HepG2 (cell line): ENCODE results near the gene ACER3. TPM values are rescaled to one million over a fixed set of nuclear protein-coding genes. Genes with fewer than 3 reads are reported as not detected.

Source experiments
- GABPB1 ChIP-seq: IDR thresholded peaks from 2 replicates; pipeline ENCODE4 v1.6.1; 2016; ENCODE audit warnings: mild to moderate bottlenecking, missing genetic modification reagents, moderate library complexity, missing compliant biosample characterization
- HMGXB4 ChIP-seq, 2 experiments: sonication (generic) in 1 of 2; formaldehyde crosslinking in 1 of 2; IDR thresholded peaks; 2 replicates each; pipeline versions ENCODE4 v1.4.0 to v1.6.1; 2018 to 2020; ENCODE audit warnings: missing genetic modification reagents in 2 of 2, borderline replicate concordance in 1 of 2, low read depth in 1 of 2, mild to moderate bottlenecking in 1 of 2, missing biosample characterization in 1 of 2
- MAZ ChIP-seq, 2 experiments: sonication (generic) in 1 of 2; formaldehyde crosslinking in 1 of 2; IDR thresholded peaks; 2 replicates each; pipeline versions ENCODE4 v1.5.0 to v1.6.1; 2012 to 2020; ENCODE audit warnings: low read depth in 2 of 2, mild to moderate bottlenecking in 2 of 2, borderline replicate concordance in 1 of 2, improper control_type of control experiment in 1 of 2, low read length in 1 of 2, missing genetic modification reagents in 1 of 2, moderate library complexity in 1 of 2
- NCOA2 ChIP-seq: sonication (generic); formaldehyde crosslinking; IDR thresholded peaks from 2 replicates; pipeline ENCODE4 v1.8.0; 2022; ENCODE audit warnings: inconsistent platforms
- REL ChIP-seq: sonication (generic); formaldehyde crosslinking; conservative IDR thresholded peaks from 2 replicates; pipeline ENCODE4 v1.8.0; 2022; ENCODE audit warnings: mild to moderate bottlenecking, missing genetic modification reagents, moderate library complexity
- YEATS4 ChIP-seq: sonication (generic); formaldehyde crosslinking; IDR thresholded peaks from 2 replicates; pipeline ENCODE4 v1.4.0; 2020; ENCODE audit warnings: missing genetic modification reagents, borderline replicate concordance
- ZBTB38 ChIP-seq: sonication (generic); formaldehyde crosslinking; IDR thresholded peaks from 2 replicates; pipeline ENCODE4 v1.5.1; 2020; ENCODE audit warnings: mild to moderate bottlenecking, missing genetic modification reagents
- ZNF331 ChIP-seq: sonication (generic); formaldehyde crosslinking; IDR thresholded peaks from 2 replicates; pipeline ENCODE4 v1.4.0; 2020; ENCODE audit warnings: missing genetic modification reagents
- ZNF777 ChIP-seq: sonication (generic); formaldehyde crosslinking; IDR thresholded peaks from 2 replicates; pipeline ENCODE4 v1.4.0; 2020; ENCODE audit warnings: missing genetic modification reagents
- polyA plus RNA-seq, 8 experiments: library from polyadenylated mRNA; depleted of rRNA in 3 of 8; stranded (reverse) in 7 of 8; unstranded in 1 of 8; fragments of >200 nt; fragmentation: Illumina TruSeq in 4 of 8; extraction: Trizol in 4 of 8; gene quantifications; 2 replicates each; pipeline versions ENCODE4 v1.2.1 to v1.2.3, GENCODE V29; 2011 to 2016; ENCODE audit warnings: low read depth in 4 of 8, missing spikeins in 1 of 8, mixed read lengths in 1 of 8; ENCODE audit not compliant: insufficient read depth in 1 of 8
- total RNA-seq, 5 experiments: library from RNA; depleted of rRNA; stranded (reverse); fragments of >200 nt; fragmentation: Illumina TruSeq; extraction: Trizol; gene quantifications; 2 replicates each; pipeline ENCODE4 v1.2.3, GENCODE V29; 2016; ENCODE audit warnings: low read depth in 1 of 5
- TF ChIP-seq, protein P1 (sequence below): sonication (generic); formaldehyde crosslinking; IDR thresholded peaks from 2 replicates; pipeline ENCODE4 v1.4.0; 2020; ENCODE audit warnings: mild to moderate bottlenecking, missing genetic modification reagents
- TF ChIP-seq, protein P2 (sequence below): sonication (generic); formaldehyde crosslinking; IDR thresholded peaks from 2 replicates; pipeline ENCODE4 v1.5.0; 2020; ENCODE audit warnings: missing genetic modification reagents
- TF ChIP-seq, protein P3 (sequence below): sonication (generic); formaldehyde crosslinking; IDR thresholded peaks from 2 replicates; pipeline ENCODE4 v1.5.0; 2020; ENCODE audit warnings: mild to moderate bottlenecking, missing genetic modification reagents, borderline replicate concordance

Gene ACER3
- total and polyA plus RNA-seq, 2 of the 13 experiments (the other 11 are each of a cell fraction or from before 2014, with no cell fraction given), result 6.0 to 9.8 TPM

GRCh38 chr11:76860539-76861475 lies at the start of gene ACER3 (continued):
- TF ChIP-seq HMGXB4 (CRISPR knock-in tag; IDR thresholded peaks at IDR 0.05; ENCODE audit: borderline replicate concordance in 1 of 2, low read depth in 1 of 2) (peak in 1 of 2 experiments; percentile 59; a peak in 2 of 4 replicates), ZBTB38 (CRISPR knock-in tag) (0 out of 2 replicates have a peak, but pooled peaks have one; percentile 27), NCOA2 (CRISPR knock-in tag) (peak; percentile 31; the same call in 1 of the 2 replicates), REL (CRISPR knock-in tag) (0 out of 2 replicates have a peak, but pooled peaks have one; percentile 40), GABPB1 (CRISPR knock-in tag) (peak; percentile 47; the same call in 1 of the 2 replicates), ZNF331 (CRISPR knock-in tag) (peak; percentile 31; the same call in 1 of the 2 replicates), MAZ (IDR thresholded peaks at IDR 0.05; ENCODE audit: borderline replicate concordance, low read depth, low read length) (no peak; the same call in 1 of the 2 replicates), MAZ (CRISPR knock-in tag; IDR thresholded peaks at IDR 0.05; ENCODE audit: low read depth) (peak; percentile 56), ZNF777 (CRISPR knock-in tag) (no peak), YEATS4 (0 out of 2 replicates have a peak, but pooled peaks have one; percentile 31)
- TF ChIP-seq, protein P1, sequence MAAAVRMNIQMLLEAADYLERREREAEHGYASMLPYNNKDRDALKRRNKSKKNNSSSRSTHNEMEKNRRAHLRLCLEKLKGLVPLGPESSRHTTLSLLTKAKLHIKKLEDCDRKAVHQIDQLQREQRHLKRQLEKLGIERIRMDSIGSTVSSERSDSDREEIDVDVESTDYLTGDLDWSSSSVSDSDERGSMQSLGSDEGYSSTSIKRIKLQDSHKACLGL (CRISPR knock-in tag), result peak; percentile 35; the same call in 1 of the 2 replicates
- TF ChIP-seq, protein P2, sequence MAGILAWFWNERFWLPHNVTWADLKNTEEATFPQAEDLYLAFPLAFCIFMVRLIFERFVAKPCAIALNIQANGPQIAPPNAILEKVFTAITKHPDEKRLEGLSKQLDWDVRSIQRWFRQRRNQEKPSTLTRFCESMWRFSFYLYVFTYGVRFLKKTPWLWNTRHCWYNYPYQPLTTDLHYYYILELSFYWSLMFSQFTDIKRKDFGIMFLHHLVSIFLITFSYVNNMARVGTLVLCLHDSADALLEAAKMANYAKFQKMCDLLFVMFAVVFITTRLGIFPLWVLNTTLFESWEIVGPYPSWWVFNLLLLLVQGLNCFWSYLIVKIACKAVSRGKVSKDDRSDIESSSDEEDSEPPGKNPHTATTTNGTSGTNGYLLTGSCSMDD (CRISPR knock-in tag), result no peak
- TF ChIP-seq, protein P3, sequence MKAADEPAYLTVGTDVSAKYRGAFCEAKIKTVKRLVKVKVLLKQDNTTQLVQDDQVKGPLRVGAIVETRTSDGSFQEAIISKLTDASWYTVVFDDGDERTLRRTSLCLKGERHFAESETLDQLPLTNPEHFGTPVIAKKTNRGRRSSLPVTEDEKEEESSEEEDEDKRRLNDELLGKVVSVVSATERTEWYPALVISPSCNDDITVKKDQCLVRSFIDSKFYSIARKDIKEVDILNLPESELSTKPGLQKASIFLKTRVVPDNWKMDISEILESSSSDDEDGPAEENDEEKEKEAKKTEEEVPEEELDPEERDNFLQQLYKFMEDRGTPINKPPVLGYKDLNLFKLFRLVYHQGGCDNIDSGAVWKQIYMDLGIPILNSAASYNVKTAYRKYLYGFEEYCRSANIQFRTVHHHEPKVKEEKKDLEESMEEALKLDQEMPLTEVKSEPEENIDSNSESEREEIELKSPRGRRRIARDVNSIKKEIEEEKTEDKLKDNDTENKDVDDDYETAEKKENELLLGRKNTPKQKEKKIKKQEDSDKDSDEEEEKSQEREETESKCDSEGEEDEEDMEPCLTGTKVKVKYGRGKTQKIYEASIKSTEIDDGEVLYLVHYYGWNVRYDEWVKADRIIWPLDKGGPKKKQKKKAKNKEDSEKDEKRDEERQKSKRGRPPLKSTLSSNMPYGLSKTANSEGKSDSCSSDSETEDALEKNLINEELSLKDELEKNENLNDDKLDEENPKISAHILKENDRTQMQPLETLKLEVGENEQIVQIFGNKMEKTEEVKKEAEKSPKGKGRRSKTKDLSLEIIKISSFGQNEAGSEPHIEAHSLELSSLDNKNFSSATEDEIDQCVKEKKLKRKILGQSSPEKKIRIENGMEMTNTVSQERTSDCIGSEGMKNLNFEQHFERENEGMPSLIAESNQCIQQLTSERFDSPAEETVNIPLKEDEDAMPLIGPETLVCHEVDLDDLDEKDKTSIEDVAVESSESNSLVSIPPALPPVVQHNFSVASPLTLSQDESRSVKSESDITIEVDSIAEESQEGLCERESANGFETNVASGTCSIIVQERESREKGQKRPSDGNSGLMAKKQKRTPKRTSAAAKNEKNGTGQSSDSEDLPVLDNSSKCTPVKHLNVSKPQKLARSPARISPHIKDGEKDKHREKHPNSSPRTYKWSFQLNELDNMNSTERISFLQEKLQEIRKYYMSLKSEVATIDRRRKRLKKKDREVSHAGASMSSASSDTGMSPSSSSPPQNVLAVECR (CRISPR knock-in tag), result peak; percentile 69
